ENCODE measurements around the gene NAP1L1. TPM values are rescaled to one million over a fixed set of nuclear protein-coding genes. Genes with fewer than 3 reads are reported as not detected.

Gene NAP1L1
- total and polyA plus RNA-seq, 8 donors = 413 to 1,106 (median 934) TPM

- H3K27ac ChIP-seq = no peak overlapping the region
- no peak for TF ChIP-seq CTCF (IDR thresholded peaks at IDR 0.05)
- H3K9me3 ChIP-seq = no peaks in the 10 kb centered on the region
- no peaks in the 10 kb centered on the region for H3K36me3 ChIP-seq
- ATAC-seq = no peak
- DNase-seq = no peak
- no peaks in the 10 kb centered on the region for H3K4me1 ChIP-seq
- H3K27me3 ChIP-seq = no peaks in the 10 kb centered on the region
- intact Hi-C loops (cut with DNase I) = no loop called here
- no peak overlapping the region for H3K4me3 ChIP-seq
Measured at GRCh38 chr12:76103958-76104357, 19.5 kb upstream of the NAP1L1 start.

GRCh38 chr12:76101739-76102385, 17.4 kb upstream of the NAP1L1 start:
- no peaks in the 10 kb centered on the region for H3K4me1 ChIP-seq
- no peak overlapping the region for H3K4me3 ChIP-seq
- intact Hi-C loops (cut with DNase I) = no loop called here
- TF ChIP-seq CTCF (IDR thresholded peaks at IDR 0.05) = no peak
- no peaks in the 10 kb centered on the region for H3K36me3 ChIP-seq
- no peak for ATAC-seq
- H3K9me3 ChIP-seq = no peaks in the 10 kb centered on the region
- no peak for DNase-seq
- no peak overlapping the region for H3K27ac ChIP-seq
- no peaks in the 10 kb centered on the region for H3K27me3 ChIP-seq

GRCh38 chr12:76096079-76096646, 11.7 kb upstream of the NAP1L1 start:
- DNase-seq = peak in 2 of 4 donors; percentile 20 to 41
- no peak for TF ChIP-seq CTCF (IDR thresholded peaks at IDR 0.05)
- ATAC-seq = no peak
- Histone ChIP-seq H3K27ac (no peak overlapping the region), H3K36me3 (no peaks in the 10 kb centered on the region), H3K27me3 (no peaks in the 10 kb centered on the region), H3K4me1 (no peaks in the 10 kb centered on the region), H3K9me3 (no peaks in the 10 kb centered on the region), H3K4me3 (no peak overlapping the region)
- intact Hi-C loops (cut with DNase I) = no loop called here

- no peak for TF ChIP-seq CTCF (IDR thresholded peaks at IDR 0.05)
- no peak for ATAC-seq
- H3K9me3 ChIP-seq = no peaks in the 10 kb centered on the region
Measured at GRCh38 chr12:76094754-76095153, 10.3 kb upstream of the NAP1L1 start.

GRCh38 chr12:76091246-76091754, 6.8 kb upstream of the NAP1L1 start:
- no peak for DNase-seq
- H3K4me3 ChIP-seq = no peak overlapping the region
- no peak overlapping the region for H3K27ac ChIP-seq
- ATAC-seq = no peak
- no peaks in the 10 kb centered on the region for H3K9me3 ChIP-seq
- intact Hi-C loops (cut with DNase I) = no loop called here
- H3K4me1 ChIP-seq = no peaks in the 10 kb centered on the region
- H3K27me3 ChIP-seq = no peaks in the 10 kb centered on the region
- H3K36me3 ChIP-seq = no peaks in the 10 kb centered on the region
- no peak for TF ChIP-seq CTCF (IDR thresholded peaks at IDR 0.05)

More at GRCh38 chr12:76094754-76095153, 10.3 kb upstream of the NAP1L1 start:
- Histone ChIP-seq H3K4me3 (no peak overlapping the region), H3K27me3 (no peaks in the 10 kb centered on the region), H3K36me3 (no peaks in the 10 kb centered on the region), H3K4me1 (no peaks in the 10 kb centered on the region), H3K27ac (no peak overlapping the region)
- intact Hi-C loops (cut with DNase I) = no loop called here
- DNase-seq = no peak

Measured in left lung (tissue), 10 donors.